HCT116 (cell line): ENCODE results near the gene NXPE3. TPM values are rescaled to one million over a fixed set of nuclear protein-coding genes. Genes with fewer than 3 reads are reported as not detected.
A peak's percentile ranks its signal among the peaks of the same experiment; 100 is the strongest.

Experiments
- ATAC-seq: fragments of 200-7000 bp; cut with Tn5 transposase; 2 replicates; pipeline ENCODE4 v1.9.1; 2020; ENCODE audit warnings: mild to moderate bottlenecking, moderate library complexity
- BruUV-seq: library from RNA; stranded (reverse); fragments of 400-500 nt; replicated peaks from 2 replicates; lab custom pipeline; 2021; lab: Mats Ljungman, UMichigan
- CTCF ChIA-PET: fragments of 300-600 bp; sonication (Branson Sonifier 250); formaldehyde crosslinking; loops from one replicate; lab custom pipeline; 2021; ENCODE audit warnings: antibody characterized with exemption; lab: Charles Lee
- POLR2A ChIA-PET: fragments of 300-600, 350-600 bp; sonication (Branson Sonifier 250); formaldehyde crosslinking; loops from one replicate; lab custom pipeline; 2021; ENCODE audit warnings: antibody characterized with exemption; lab: Charles Lee
- RAD21 ChIA-PET, 2 experiments: fragments of 300-600 bp; sonication (Branson Sonifier 250); formaldehyde crosslinking; loops; one replicate each; lab custom pipeline; 2023; ENCODE audit warnings: low total read pairs in 2 of 2; ENCODE audit not compliant: uncharacterized antibody in 2 of 2, unreplicated experiment in 2 of 2, low non-redundant PET in 1 of 2; lab: Charles Lee
- DNase-seq: peaks from one replicate; pipeline ENCODE4 v3.0.0-alpha.2; 2010; ENCODE audit warnings: low read depth, low spot score
- H2AFZ ChIP-seq: fragments of 200-600 bp; shearing (Covaris generic), sonication (generic); 2 replicates; pipeline ENCODE4 v1.6.1; 2017; ENCODE audit warnings: low read depth, mixed run types, mixed read lengths, antibody characterized with exemption, low read length; ENCODE audit not compliant: poor library complexity, severe bottlenecking
- H3K27ac ChIP-seq: 2 replicates; pipeline ENCODE4 v1.5.1; 2012; ENCODE audit warnings: low read depth, low read length
- H3K27me3 ChIP-seq: fragments of 200-600 bp; sonication (generic); 2 replicates; pipeline ENCODE4 v1.6.1; 2016; ENCODE audit warnings: mixed run types, low read length, mixed read lengths; ENCODE audit not compliant: insufficient read depth
- H3K36me3 ChIP-seq, 2 experiments: fragments of 200-500 bp in 1 of 2; fragments of 200-600 bp in 1 of 2; sonication (Bioruptor generic) in 1 of 2; sonication (generic) in 1 of 2; 2 replicates each; pipeline versions ENCODE4 v1.5.1 to v1.6.1; 2014 to 2016; ENCODE audit warnings: low read length in 2 of 2, inconsistent platforms in 1 of 2, mixed read lengths in 1 of 2, mixed run types in 1 of 2; ENCODE audit not compliant: insufficient read depth in 2 of 2, control insufficient read depth in 1 of 2
- H3K4me1 ChIP-seq, 2 experiments: fragments of 200-600 bp in 1 of 2; sonication (generic) in 1 of 2; 2 replicates each; pipeline versions ENCODE4 v1.5.1 to v1.6.1; 2012 to 2017; ENCODE audit warnings: low read length in 2 of 2, inconsistent platforms in 1 of 2, mild to moderate bottlenecking in 1 of 2, mixed read lengths in 1 of 2, mixed run types in 1 of 2, moderate library complexity in 1 of 2; ENCODE audit not compliant: insufficient read depth in 2 of 2, control insufficient read depth in 1 of 2
- H3K4me2 ChIP-seq: fragments of 200-600 bp; sonication (generic); 2 replicates; pipeline ENCODE4 v1.6.1; 2017; ENCODE audit warnings: mixed run types, low read length, mixed read lengths
- H3K4me3 ChIP-seq, 2 experiments: fragments of 200-600 bp in 1 of 2; sonication (generic) in 1 of 2; replicated peaks in 1 of 2; 2 replicates each; pipeline ENCODE4 v1.5.1; 2011 to 2016; ENCODE audit warnings: low read length in 2 of 2, control low read depth in 1 of 2, low read depth in 1 of 2, mild to moderate bottlenecking in 1 of 2, mixed read lengths in 1 of 2, mixed run types in 1 of 2
- H3K79me2 ChIP-seq: fragments of 200-600 bp; sonication (generic); 2 replicates; pipeline ENCODE4 v1.6.1; 2017; ENCODE audit warnings: mild to moderate bottlenecking, mixed run types, low read length, moderate library complexity, mixed read lengths; ENCODE audit not compliant: insufficient read depth
- H3K9ac ChIP-seq: fragments of 200-600 bp; sonication (generic); 2 replicates; pipeline ENCODE4 v1.6.1; 2016; ENCODE audit warnings: low read length, mixed read lengths
- H3K9me2 ChIP-seq: fragments of 200-600 bp; sonication (generic), shearing (Covaris generic); 2 replicates; pipeline ENCODE4 v1.6.1; 2017; ENCODE audit warnings: mixed run types, mild to moderate bottlenecking, moderate library complexity; ENCODE audit not compliant: insufficient read depth
- H3K9me3 ChIP-seq, 2 experiments: fragments of 200-500 bp in 1 of 2; fragments of 200-600 bp in 1 of 2; sonication (Bioruptor generic) in 1 of 2; sonication (generic) in 1 of 2; 2 replicates each; pipeline ENCODE4 v1.6.1; 2014 to 2017; ENCODE audit warnings: low read length in 2 of 2, mixed read lengths in 2 of 2, inconsistent platforms in 1 of 2, low read depth in 1 of 2, mild to moderate bottlenecking in 1 of 2, mixed run types in 1 of 2, moderate library complexity in 1 of 2; ENCODE audit not compliant: control insufficient read depth in 1 of 2, insufficient read depth in 1 of 2
- H4K20me1 ChIP-seq: fragments of 200-600 bp; sonication (generic), shearing (Covaris generic); 2 replicates; pipeline ENCODE4 v1.6.1; 2017; ENCODE audit warnings: mixed run types, mild to moderate bottlenecking, moderate library complexity; ENCODE audit not compliant: insufficient read depth
- CEBPB ChIP-seq: IDR thresholded peaks from 2 replicates; pipeline ENCODE4 v1.6.1; 2012; ENCODE audit warnings: low read depth
- ELF1 ChIP-seq: IDR thresholded peaks from 2 replicates; pipeline ENCODE4 v1.6.1; 2012; ENCODE audit warnings: low read depth, borderline replicate concordance
- EZH2 ChIP-seq: fragments of 200-600 bp; sonication (generic); IDR thresholded peaks from 2 replicates; pipeline ENCODE4 v1.6.1; 2017; ENCODE audit warnings: antibody characterized with exemption, mixed run types
- JUND ChIP-seq: IDR thresholded peaks from 2 replicates; pipeline ENCODE4 v1.6.1; 2012
- POLR2A ChIP-seq: IDR thresholded peaks from 2 replicates; pipeline ENCODE4 v1.7.0; 2011; ENCODE audit warnings: borderline replicate concordance; ENCODE audit not compliant: insufficient read depth, insufficient read length; ENCODE audit errors: extremely low read depth
- POLR2AphosphoS5 ChIP-seq: IDR thresholded peaks from 2 replicates; pipeline ENCODE4 v1.6.1; 2011; ENCODE audit warnings: mild to moderate bottlenecking, low read depth, low read length, moderate library complexity
- RAD21 ChIP-seq: IDR thresholded peaks from 2 replicates; pipeline ENCODE4 v1.6.1; 2012; ENCODE audit warnings: low read depth, mild to moderate bottlenecking
- SIN3A ChIP-seq: IDR thresholded peaks from 2 replicates; pipeline ENCODE4 v1.6.1; 2012; ENCODE audit warnings: low read depth
- SP1 ChIP-seq: IDR thresholded peaks from 2 replicates; pipeline ENCODE4 v1.6.1; 2012; ENCODE audit warnings: low read depth
- SRF ChIP-seq: IDR thresholded peaks from 2 replicates; pipeline ENCODE4 v1.6.1; 2012; ENCODE audit warnings: low read depth
- TCF7L2 ChIP-seq: IDR thresholded peaks from 2 replicates; pipeline ENCODE4 v1.7.0; 2011; ENCODE audit warnings: borderline replicate concordance, inconsistent platforms; ENCODE audit not compliant: insufficient read depth, insufficient read length; ENCODE audit errors: extremely low read depth
- YY1 ChIP-seq: IDR thresholded peaks from 2 replicates; pipeline ENCODE4 v1.6.1; 2011; ENCODE audit warnings: low read length, low read depth, moderate library complexity, mild to moderate bottlenecking; ENCODE audit not compliant: insufficient replicate concordance; ENCODE audit errors: extremely low read depth
- ZBTB33 ChIP-seq: IDR thresholded peaks from 2 replicates; pipeline ENCODE4 v1.6.1; 2011; ENCODE audit warnings: mild to moderate bottlenecking, low read length, moderate library complexity; ENCODE audit not compliant: insufficient replicate concordance; ENCODE audit errors: extremely low read depth
- intact Hi-C: fragments of 100-400 bp; cut with micrococcal nuclease; formaldehyde crosslinking; loops from 2 replicates; pipeline ENCODE4 v1.10.0; 2022
- total RNA-seq: library from RNA; stranded (reverse); gene quantifications from one replicate; pipeline ENCODE4 v1.2.1, GENCODE V29; 2021; ENCODE audit not compliant: unreplicated experiment
- TF ChIP-seq, protein P1 (sequence below): IDR thresholded peaks from 2 replicates; pipeline ENCODE4 v1.6.1; 2012
- TF ChIP-seq, protein P2 (sequence below): IDR thresholded peaks from 2 replicates; pipeline ENCODE4 v1.6.1; 2012; ENCODE audit warnings: low read depth
- TF ChIP-seq, protein P3 (sequence below): IDR thresholded peaks from 2 replicates; pipeline ENCODE4 v1.6.1; 2012

Gene NXPE3
- total RNA-seq, 1 experiment from 2014 or later, result 4.3 TPM

- peak; percentile 92 for ATAC-seq
- CTCF ChIA-PET, result interaction anchor here (1.2 kb wide), 1 partner anchor 376 kb away, joined by 4 read pairs; no protein-coding TSS in a partner anchor
- TF ChIP-seq TCF7L2, result no peak
- TF ChIP-seq, protein P1, sequence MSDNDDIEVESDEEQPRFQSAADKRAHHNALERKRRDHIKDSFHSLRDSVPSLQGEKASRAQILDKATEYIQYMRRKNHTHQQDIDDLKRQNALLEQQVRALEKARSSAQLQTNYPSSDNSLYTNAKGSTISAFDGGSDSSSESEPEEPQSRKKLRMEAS, result peak; percentile 54
- TF ChIP-seq ELF1, result no peak
- TF ChIP-seq EZH2, result no peak
- TF ChIP-seq, protein P2, sequence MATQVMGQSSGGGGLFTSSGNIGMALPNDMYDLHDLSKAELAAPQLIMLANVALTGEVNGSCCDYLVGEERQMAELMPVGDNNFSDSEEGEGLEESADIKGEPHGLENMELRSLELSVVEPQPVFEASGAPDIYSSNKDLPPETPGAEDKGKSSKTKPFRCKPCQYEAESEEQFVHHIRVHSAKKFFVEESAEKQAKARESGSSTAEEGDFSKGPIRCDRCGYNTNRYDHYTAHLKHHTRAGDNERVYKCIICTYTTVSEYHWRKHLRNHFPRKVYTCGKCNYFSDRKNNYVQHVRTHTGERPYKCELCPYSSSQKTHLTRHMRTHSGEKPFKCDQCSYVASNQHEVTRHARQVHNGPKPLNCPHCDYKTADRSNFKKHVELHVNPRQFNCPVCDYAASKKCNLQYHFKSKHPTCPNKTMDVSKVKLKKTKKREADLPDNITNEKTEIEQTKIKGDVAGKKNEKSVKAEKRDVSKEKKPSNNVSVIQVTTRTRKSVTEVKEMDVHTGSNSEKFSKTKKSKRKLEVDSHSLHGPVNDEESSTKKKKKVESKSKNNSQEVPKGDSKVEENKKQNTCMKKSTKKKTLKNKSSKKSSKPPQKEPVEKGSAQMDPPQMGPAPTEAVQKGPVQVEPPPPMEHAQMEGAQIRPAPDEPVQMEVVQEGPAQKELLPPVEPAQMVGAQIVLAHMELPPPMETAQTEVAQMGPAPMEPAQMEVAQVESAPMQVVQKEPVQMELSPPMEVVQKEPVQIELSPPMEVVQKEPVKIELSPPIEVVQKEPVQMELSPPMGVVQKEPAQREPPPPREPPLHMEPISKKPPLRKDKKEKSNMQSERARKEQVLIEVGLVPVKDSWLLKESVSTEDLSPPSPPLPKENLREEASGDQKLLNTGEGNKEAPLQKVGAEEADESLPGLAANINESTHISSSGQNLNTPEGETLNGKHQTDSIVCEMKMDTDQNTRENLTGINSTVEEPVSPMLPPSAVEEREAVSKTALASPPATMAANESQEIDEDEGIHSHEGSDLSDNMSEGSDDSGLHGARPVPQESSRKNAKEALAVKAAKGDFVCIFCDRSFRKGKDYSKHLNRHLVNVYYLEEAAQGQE, result no peak
- no peak for TF ChIP-seq SRF
- TF ChIP-seq RAD21, result no peak
- TF ChIP-seq, protein P3, sequence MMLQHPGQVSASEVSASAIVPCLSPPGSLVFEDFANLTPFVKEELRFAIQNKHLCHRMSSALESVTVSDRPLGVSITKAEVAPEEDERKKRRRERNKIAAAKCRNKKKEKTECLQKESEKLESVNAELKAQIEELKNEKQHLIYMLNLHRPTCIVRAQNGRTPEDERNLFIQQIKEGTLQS, result no peak; the same call in 1 of the 2 replicates
- peak; percentile 96 for TF ChIP-seq POLR2A
- TF ChIP-seq CEBPB, result peak; percentile 73; the same call in 1 of the 2 replicates
- 0 out of 2 replicates have a peak, but pooled peaks have one; percentile 26 for TF ChIP-seq SP1
- peak; percentile 39 for TF ChIP-seq YY1
- peak; percentile 99 for TF ChIP-seq POLR2AphosphoS5
- TF ChIP-seq SIN3A, result peak; percentile 72
- no peak for TF ChIP-seq ZBTB33
- TF ChIP-seq JUND, result no peak
These were observed 70.0 kb downstream of the NXPE3 start, which contains the start of gene NFKBIZ for GRCh38 chr3:101848754-101849713. TSS of gene NFKBIZ (plus strand) at chr3:101849514. CDS start at chr3:101849629, 115 bp downstream.

More at GRCh38 chr3:101848754-101849713, 70.0 kb downstream of the NXPE3 start, which contains the start of gene NFKBIZ:
- ChIA-PET RAD21 (no interaction called here), POLR2A (interaction anchor here (0.6 to 2.9 kb wide), 20 partner anchors 10 to 376 kb away, joined by 3 to 18 read pairs (median 4); no protein-coding TSS in a partner anchor)
- Histone ChIP-seq H3K27ac (peak within 1 kb of the TSS; percentile 87), H3K4me3 (peak within 1 kb of the TSS; percentile 61 to 87), H3K9me3 (no peaks in the 10 kb centered on the region), H4K20me1 (no peaks in the 10 kb centered on the region), H3K27me3 (no peaks in the 10 kb centered on the region), H3K36me3 (peaks cover 14% of the 10 kb centered on the region in 2 experiments; a peak in 3 of 4 replicates), H3K9ac (peak within 1 kb of the TSS; percentile 72), H3K4me1 (peaks cover 9 to 23% of the 10 kb centered on the region in 2 experiments), H2AFZ (peak within 1 kb of the TSS; percentile 80), H3K4me2 (peak within 1 kb of the TSS; percentile 90), H3K79me2 (peaks cover 26% of the 10 kb centered on the region), H3K9me2 (no peaks in the 10 kb centered on the region)
- TSS peak; percentile 94 for BruUV-seq
- DNase-seq, result peak; percentile 77
- intact Hi-C loops, result loop anchor here (2.0 kb wide), 1 partner anchor 22 kb away; no protein-coding TSS in a partner anchor
